ENCODE data around the gene UGT1A1.
A peak's percentile ranks its signal among the peaks of the same experiment; 100 is the strongest.

Gene UGT1A1

DNA sequence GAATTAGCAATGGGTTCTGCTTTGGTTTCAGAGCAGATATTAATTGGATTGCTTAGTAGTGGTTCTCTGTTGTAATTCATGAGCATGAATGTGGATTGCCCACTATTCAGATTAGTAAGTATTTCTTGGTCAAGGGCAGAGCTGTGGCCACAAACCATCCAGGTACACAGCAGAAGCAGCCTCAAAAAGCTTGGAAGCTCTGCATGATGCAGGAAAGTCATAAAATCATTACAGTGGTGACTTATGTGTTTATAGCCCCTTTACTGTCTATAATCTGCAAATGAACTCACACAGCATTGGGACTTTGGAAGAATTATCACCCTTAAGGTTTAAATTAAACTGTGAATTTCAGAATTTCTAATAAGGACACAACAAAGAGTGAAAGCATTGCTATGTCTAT lies 1.9 kb upstream of the UGT1A1 start:
- Histone ChIP-seq H3K36me3 (ENCODE audit: control insufficient read depth, insufficient read depth, low read length) (no peaks in the 10 kb centered on the region), H3K9me3 (ENCODE audit: control insufficient read depth, insufficient read depth, low read length) (no peaks in the 10 kb centered on the region), H3K27ac (ENCODE audit: low read length) (no peak overlapping the region), H3K27me3 (ENCODE audit: control insufficient read depth, insufficient read depth, low read length) (no peaks in the 10 kb centered on the region), H3K4me1 (ENCODE audit: control insufficient read depth, insufficient read depth, low read length) (no peaks in the 10 kb centered on the region), H3K4me3 (ENCODE audit: low read length) (no peak overlapping the region)
- no peak for DNase-seq (ENCODE audit: low read depth, low spot score)

DNA sequence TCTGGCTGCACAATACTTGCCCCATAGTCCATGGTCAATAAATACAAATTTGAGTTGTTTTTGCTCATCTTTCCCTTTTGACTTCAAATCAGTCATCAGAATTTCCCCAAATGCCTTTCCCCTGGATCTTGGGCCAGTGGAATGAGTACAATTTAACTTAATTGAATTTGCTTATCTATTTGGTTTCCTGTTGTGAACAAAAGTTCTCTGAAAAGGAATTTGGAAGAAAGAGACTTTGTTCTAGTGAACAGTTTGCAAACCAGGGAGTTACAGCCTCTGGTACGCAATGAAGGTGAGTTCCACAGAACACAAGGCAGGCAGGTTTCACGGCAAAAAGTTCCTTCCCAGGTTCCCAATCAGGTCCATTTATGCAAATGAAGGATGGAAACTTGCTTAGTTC lies 1.2 kb upstream of the UGT1A1 start:
- no peak overlapping the region for H3K27ac ChIP-seq (ENCODE audit: low read length)
- H3K27me3 ChIP-seq (ENCODE audit: control insufficient read depth, insufficient read depth, low read length) = no peaks in the 10 kb centered on the region
- no CpG with 5 or more reads among the region's 2 CpGs for WGBS (ENCODE audit: insufficient coverage, insufficient read length)
- H3K4me3 ChIP-seq (ENCODE audit: low read length) = no peak overlapping the region
- H3K36me3 ChIP-seq (ENCODE audit: control insufficient read depth, insufficient read depth, low read length) = no peaks in the 10 kb centered on the region
- H3K4me1 ChIP-seq (ENCODE audit: control insufficient read depth, insufficient read depth, low read length) = no peaks in the 10 kb centered on the region
- H3K9me3 ChIP-seq (ENCODE audit: control insufficient read depth, insufficient read depth, low read length) = no peaks in the 10 kb centered on the region
- no peak for DNase-seq (ENCODE audit: low read depth, low spot score)

DNA sequence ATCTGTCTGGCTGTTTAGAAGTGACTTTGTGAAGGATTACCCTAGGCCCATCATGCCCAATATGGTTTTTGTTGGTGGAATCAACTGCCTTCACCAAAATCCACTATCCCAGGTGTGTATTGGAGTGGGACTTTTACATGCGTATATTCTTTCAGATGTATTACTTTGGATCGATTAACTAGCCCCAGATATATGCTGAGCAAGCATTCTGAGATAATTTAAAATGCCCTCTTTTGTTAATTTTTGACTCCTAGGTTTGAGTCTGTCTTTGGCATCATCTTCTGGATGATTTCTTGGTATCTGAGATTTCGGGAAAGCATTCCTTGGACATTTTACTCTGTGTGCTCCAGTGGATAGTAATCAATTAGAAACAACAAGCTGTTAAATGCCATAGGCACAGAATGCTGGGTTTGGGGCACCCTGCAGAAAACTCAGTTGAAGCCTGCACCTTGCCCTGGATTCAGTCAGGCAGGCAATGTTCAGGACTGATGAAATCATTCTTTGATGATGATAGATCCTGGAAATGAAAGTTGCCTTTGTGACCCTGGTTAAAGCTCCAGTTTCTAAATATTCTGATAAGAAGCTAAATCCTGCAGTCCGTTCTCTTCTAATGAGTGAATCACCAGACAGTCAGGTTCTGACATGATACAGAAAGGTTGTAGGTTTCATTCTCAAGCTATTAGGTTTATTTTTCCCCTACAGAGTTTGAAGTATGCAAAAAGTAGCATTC lies 1.1 kb downstream of the UGT1A1 start:
- Histone ChIP-seq H3K27me3 (ENCODE audit: control insufficient read depth, insufficient read depth, low read length) (no peaks in the 10 kb centered on the region), H3K9me3 (ENCODE audit: control insufficient read depth, insufficient read depth, low read length) (no peaks in the 10 kb centered on the region), H3K4me1 (ENCODE audit: control insufficient read depth, insufficient read depth, low read length) (no peaks in the 10 kb centered on the region), H3K4me3 (ENCODE audit: low read length) (no peak overlapping the region), H3K36me3 (ENCODE audit: control insufficient read depth, insufficient read depth, low read length) (no peaks in the 10 kb centered on the region), H3K27ac (ENCODE audit: low read length) (no peak overlapping the region)
- DNase-seq (ENCODE audit: low read depth, low spot score) = no peak
- WGBS (ENCODE audit: insufficient coverage, insufficient read length) = no CpG with 5 or more reads among the region's 4 CpGs

DNA sequence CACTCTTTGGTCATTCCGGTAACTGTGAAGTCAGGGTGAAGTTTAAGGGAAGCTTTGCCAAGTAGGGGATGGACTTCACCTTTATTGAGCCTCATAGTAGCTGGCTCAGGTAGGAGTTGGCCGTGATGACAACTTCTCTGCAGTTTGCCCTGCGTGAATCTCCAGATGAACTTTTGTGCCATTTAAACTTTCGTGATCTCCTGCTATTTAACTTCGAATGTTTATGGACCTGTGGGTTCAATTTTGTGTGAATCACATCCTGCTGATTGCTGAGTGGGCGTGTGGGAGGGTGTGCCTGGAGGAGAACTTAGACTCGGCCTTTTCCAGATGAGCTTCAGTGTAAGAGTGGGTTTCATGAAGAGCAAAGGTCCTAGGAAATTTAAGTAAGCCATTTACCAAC lies 4.2 kb downstream of the UGT1A1 start:
- Histone ChIP-seq H3K27ac (ENCODE audit: low read length) (no peak overlapping the region), H3K4me3 (ENCODE audit: low read length) (no peak overlapping the region), H3K4me1 (ENCODE audit: control insufficient read depth, insufficient read depth, low read length) (no peaks in the 10 kb centered on the region), H3K36me3 (ENCODE audit: control insufficient read depth, insufficient read depth, low read length) (no peaks in the 10 kb centered on the region), H3K9me3 (ENCODE audit: control insufficient read depth, insufficient read depth, low read length) (no peaks in the 10 kb centered on the region), H3K27me3 (ENCODE audit: control insufficient read depth, insufficient read depth, low read length) (no peaks in the 10 kb centered on the region)
- DNase-seq (ENCODE audit: low read depth, low spot score) = no peak
- no CpG with 5 or more reads among the region's 7 CpGs for WGBS (ENCODE audit: insufficient coverage, insufficient read length)

DNA sequence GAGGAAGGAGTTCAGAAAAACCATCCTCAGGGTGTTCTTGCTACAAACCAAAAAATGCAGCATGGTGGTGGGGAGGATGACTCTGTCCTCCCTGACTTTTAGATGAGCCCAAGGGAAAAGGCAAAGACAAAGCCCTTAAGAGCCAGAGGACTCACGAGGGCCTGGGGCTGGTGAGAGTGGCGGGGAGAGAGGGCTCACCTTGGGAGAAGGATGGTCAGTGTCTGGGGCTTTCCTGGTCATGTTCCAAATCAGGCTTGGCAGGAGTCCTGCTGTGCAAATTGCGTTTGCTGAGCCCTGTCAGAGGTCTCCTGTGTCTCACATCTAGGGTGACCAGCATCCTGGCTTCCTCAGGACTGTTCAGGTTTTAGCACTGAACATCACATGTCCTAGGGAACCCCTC lies 4.7 kb downstream of the UGT1A1 start:
- WGBS (ENCODE audit: insufficient coverage, insufficient read length) = no CpG with 5 or more reads among the region's 3 CpGs
- no peaks in the 10 kb centered on the region for H3K36me3 ChIP-seq (ENCODE audit: control insufficient read depth, insufficient read depth, low read length)
- H3K4me3 ChIP-seq (ENCODE audit: low read length) = no peak overlapping the region
- no peaks in the 10 kb centered on the region for H3K27me3 ChIP-seq (ENCODE audit: control insufficient read depth, insufficient read depth, low read length)
- no peaks in the 10 kb centered on the region for H3K4me1 ChIP-seq (ENCODE audit: control insufficient read depth, insufficient read depth, low read length)
- DNase-seq (ENCODE audit: low read depth, low spot score) = no peak
- no peak overlapping the region for H3K27ac ChIP-seq (ENCODE audit: low read length)
- no peaks in the 10 kb centered on the region for H3K9me3 ChIP-seq (ENCODE audit: control insufficient read depth, insufficient read depth, low read length)

DNA sequence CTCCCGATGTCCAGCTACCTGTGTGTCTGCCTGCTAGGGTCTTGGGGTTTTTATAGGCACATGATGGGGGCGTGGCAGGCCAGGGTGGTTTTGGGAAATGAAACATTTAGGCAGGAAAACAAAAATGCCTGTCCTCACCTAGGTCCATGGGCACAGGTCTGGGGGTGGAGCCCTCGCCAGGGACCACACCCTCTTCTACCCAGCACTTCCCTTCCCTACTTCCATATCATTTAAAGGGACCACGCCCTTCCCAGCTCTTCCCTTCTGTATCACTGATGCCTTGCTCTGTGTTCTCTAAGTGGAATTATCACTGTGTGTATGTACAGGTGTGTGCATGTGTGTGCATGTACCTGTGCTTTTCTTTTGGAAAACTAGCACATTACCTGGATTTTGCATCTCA lies 6.3 kb downstream of the UGT1A1 start:
- Histone ChIP-seq H3K36me3 (ENCODE audit: control insufficient read depth, insufficient read depth, low read length) (no peaks in the 10 kb centered on the region), H3K4me1 (ENCODE audit: control insufficient read depth, insufficient read depth, low read length) (no peaks in the 10 kb centered on the region), H3K27ac (ENCODE audit: low read length) (no peak overlapping the region), H3K27me3 (ENCODE audit: control insufficient read depth, insufficient read depth, low read length) (no peaks in the 10 kb centered on the region), H3K9me3 (ENCODE audit: control insufficient read depth, insufficient read depth, low read length) (no peaks in the 10 kb centered on the region), H3K4me3 (ENCODE audit: low read length) (no peak overlapping the region)
- no peak for DNase-seq (ENCODE audit: low read depth, low spot score)
- WGBS (ENCODE audit: insufficient coverage, insufficient read length) = no CpG with 5 or more reads among the region's 4 CpGs

DNA sequence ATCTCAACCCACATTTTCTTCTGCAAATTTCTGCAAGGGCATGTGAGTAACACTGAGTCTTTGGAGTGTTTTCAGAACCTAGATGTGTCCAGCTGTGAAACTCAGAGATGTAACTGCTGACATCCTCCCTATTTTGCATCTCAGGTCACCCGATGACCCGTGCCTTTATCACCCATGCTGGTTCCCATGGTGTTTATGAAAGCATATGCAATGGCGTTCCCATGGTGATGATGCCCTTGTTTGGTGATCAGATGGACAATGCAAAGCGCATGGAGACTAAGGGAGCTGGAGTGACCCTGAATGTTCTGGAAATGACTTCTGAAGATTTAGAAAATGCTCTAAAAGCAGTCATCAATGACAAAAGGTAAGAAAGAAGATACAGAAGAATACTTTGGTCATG lies 8.0 kb downstream of the UGT1A1 start:
- Histone ChIP-seq H3K36me3 (ENCODE audit: control insufficient read depth, insufficient read depth, low read length) (no peaks in the 10 kb centered on the region), H3K4me3 (ENCODE audit: low read length) (no peak overlapping the region), H3K9me3 (ENCODE audit: control insufficient read depth, insufficient read depth, low read length) (no peaks in the 10 kb centered on the region), H3K27ac (ENCODE audit: low read length) (no peak overlapping the region), H3K27me3 (ENCODE audit: control insufficient read depth, insufficient read depth, low read length) (no peaks in the 10 kb centered on the region), H3K4me1 (ENCODE audit: control insufficient read depth, insufficient read depth, low read length) (no peaks in the 10 kb centered on the region)
- DNase-seq (ENCODE audit: low read depth, low spot score) = peak; percentile 11
- no CpG with 5 or more reads among the region's 4 CpGs for WGBS (ENCODE audit: insufficient coverage, insufficient read length)

DNA sequence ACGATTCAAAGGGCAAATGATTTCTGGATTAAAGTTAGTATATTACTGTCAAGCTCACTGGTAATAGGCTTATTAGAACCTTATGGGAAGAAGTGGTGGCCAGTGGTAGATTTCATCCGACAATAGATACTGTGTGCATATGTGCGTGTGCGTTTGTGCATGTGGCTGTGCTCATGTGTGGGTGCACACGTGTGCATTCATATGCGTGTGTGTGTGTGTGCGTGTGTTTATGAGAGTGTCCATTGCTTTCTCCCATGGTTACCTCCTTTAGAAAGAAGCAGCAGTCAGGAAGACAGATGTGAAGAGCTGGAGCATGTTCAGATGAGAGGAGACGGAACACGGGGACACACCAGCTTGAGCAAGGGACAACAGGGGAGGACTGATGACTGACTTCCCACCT lies 9.2 kb downstream of the UGT1A1 start:
- H3K4me3 ChIP-seq (ENCODE audit: low read length) = no peak overlapping the region
- H3K27ac ChIP-seq (ENCODE audit: low read length) = no peak overlapping the region
- DNase-seq (ENCODE audit: low read depth, low spot score) = no peak
- no peaks in the 10 kb centered on the region for H3K9me3 ChIP-seq (ENCODE audit: control insufficient read depth, insufficient read depth, low read length)
- no peaks in the 10 kb centered on the region for H3K4me1 ChIP-seq (ENCODE audit: control insufficient read depth, insufficient read depth, low read length)
- no peaks in the 10 kb centered on the region for H3K27me3 ChIP-seq (ENCODE audit: control insufficient read depth, insufficient read depth, low read length)
- H3K36me3 ChIP-seq (ENCODE audit: control insufficient read depth, insufficient read depth, low read length) = no peaks in the 10 kb centered on the region
- WGBS (ENCODE audit: insufficient coverage, insufficient read length) = no CpG with 5 or more reads among the region's 9 CpGs

DNA sequence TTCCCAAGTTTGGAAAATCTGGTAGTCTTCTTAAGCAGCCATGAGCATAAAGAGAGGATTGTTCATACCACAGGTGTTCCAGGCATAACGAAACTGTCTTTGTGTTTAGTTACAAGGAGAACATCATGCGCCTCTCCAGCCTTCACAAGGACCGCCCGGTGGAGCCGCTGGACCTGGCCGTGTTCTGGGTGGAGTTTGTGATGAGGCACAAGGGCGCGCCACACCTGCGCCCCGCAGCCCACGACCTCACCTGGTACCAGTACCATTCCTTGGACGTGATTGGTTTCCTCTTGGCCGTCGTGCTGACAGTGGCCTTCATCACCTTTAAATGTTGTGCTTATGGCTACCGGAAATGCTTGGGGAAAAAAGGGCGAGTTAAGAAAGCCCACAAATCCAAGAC lies 12.1 kb downstream of the UGT1A1 start:
- Histone ChIP-seq H3K9me3 (ENCODE audit: control insufficient read depth, insufficient read depth, low read length) (no peaks in the 10 kb centered on the region), H3K27ac (ENCODE audit: low read length) (no peak overlapping the region), H3K4me3 (ENCODE audit: low read length) (no peak overlapping the region), H3K27me3 (ENCODE audit: control insufficient read depth, insufficient read depth, low read length) (no peaks in the 10 kb centered on the region), H3K4me1 (ENCODE audit: control insufficient read depth, insufficient read depth, low read length) (no peaks in the 10 kb centered on the region), H3K36me3 (ENCODE audit: control insufficient read depth, insufficient read depth, low read length) (no peaks in the 10 kb centered on the region)
- no peak for DNase-seq (ENCODE audit: low read depth, low spot score)
- WGBS (ENCODE audit: insufficient coverage, insufficient read length) = no CpG with 5 or more reads among the region's 16 CpGs

DNA sequence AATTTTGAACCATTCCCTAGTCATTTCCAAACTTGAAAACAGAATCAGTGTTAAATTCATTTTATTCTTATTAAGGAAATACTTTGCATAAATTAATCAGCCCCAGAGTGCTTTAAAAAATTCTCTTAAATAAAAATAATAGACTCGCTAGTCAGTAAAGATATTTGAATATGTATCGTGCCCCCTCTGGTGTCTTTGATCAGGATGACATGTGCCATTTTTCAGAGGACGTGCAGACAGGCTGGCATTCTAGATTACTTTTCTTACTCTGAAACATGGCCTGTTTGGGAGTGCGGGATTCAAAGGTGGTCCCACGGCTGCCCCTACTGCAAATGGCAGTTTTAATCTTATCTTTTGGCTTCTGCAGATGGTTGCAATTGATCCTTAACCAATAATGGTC lies 12.5 kb downstream of the UGT1A1 start:
- no peaks in the 10 kb centered on the region for H3K36me3 ChIP-seq (ENCODE audit: control insufficient read depth, insufficient read depth, low read length)
- H3K27ac ChIP-seq (ENCODE audit: low read length) = no peak overlapping the region
- H3K4me1 ChIP-seq (ENCODE audit: control insufficient read depth, insufficient read depth, low read length) = no peaks in the 10 kb centered on the region
- H3K4me3 ChIP-seq (ENCODE audit: low read length) = no peak overlapping the region
- DNase-seq (ENCODE audit: low read depth, low spot score) = no peak
- no CpG with 5 or more reads among the region's 5 CpGs for WGBS (ENCODE audit: insufficient coverage, insufficient read length)
- H3K9me3 ChIP-seq (ENCODE audit: control insufficient read depth, insufficient read depth, low read length) = no peaks in the 10 kb centered on the region
- H3K27me3 ChIP-seq (ENCODE audit: control insufficient read depth, insufficient read depth, low read length) = no peaks in the 10 kb centered on the region

DNA sequence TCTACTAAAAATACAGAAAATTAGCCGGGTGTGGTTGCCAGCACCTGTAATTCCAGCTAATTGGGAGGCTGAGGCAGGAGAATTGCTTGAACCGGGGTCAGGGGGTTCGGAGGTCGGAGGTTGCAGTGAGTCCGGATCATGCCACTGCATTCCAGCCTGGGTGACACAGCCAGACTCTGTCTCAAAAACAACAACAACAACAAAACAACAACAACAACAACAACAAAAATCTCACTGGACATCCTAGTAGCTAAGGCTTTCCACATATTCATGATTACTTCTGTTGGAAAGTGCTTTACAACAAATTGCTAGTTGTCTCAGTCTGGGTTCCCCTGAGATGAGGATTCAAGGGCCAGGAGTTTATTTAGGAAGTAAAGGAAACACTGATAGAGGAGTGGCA lies 13.8 kb downstream of the UGT1A1 start:
- no peak for DNase-seq (ENCODE audit: low read depth, low spot score)
- no peak overlapping the region for H3K27ac ChIP-seq (ENCODE audit: low read length)
- no CpG with 5 or more reads among the region's 5 CpGs for WGBS (ENCODE audit: insufficient coverage, insufficient read length)
- no peaks in the 10 kb centered on the region for H3K36me3 ChIP-seq (ENCODE audit: control insufficient read depth, insufficient read depth, low read length)
- no peaks in the 10 kb centered on the region for H3K9me3 ChIP-seq (ENCODE audit: control insufficient read depth, insufficient read depth, low read length)
- no peaks in the 10 kb centered on the region for H3K4me1 ChIP-seq (ENCODE audit: control insufficient read depth, insufficient read depth, low read length)
- no peak overlapping the region for H3K4me3 ChIP-seq (ENCODE audit: low read length)
- no peaks in the 10 kb centered on the region for H3K27me3 ChIP-seq (ENCODE audit: control insufficient read depth, insufficient read depth, low read length)

All from iPS DF 6.9 (cell line).